CD4-positive, alpha-beta T cell treated with Interleukin-2 at 100 ng/mL for 4 hours (primary cell): ENCODE measurements around the gene DNAJA3.

Experiments
- DNase-seq: peaks from one replicate; pipeline ENCODE4 v3.0.0-alpha.2; 2020; ENCODE audit warnings: low spot score

The DNAJA3 gene

GRCh38 chr16:4435337-4436067, 9.8 kb downstream of the DNAJA3 start:
- DNase-seq = no peak

GRCh38 chr16:4437366-4437765, 11.7 kb downstream of the DNAJA3 start:
- no peak for DNase-seq

GRCh38 chr16:4442371-4442770, 16.7 kb downstream of the DNAJA3 start:
- no peak for DNase-seq

GRCh38 chr16:4443271-4443670, 17.6 kb downstream of the DNAJA3 start:
- DNase-seq = no peak

- no peak for DNase-seq
Measured at GRCh38 chr16:4443986-4444385, 18.3 kb downstream of the DNAJA3 start.

- no peak for DNase-seq
Measured at GRCh38 chr16:4450430-4450829, 24.8 kb downstream of the DNAJA3 start.

- DNase-seq = no peak
Measured at GRCh38 chr16:4450931-4451519, 25.4 kb downstream of the DNAJA3 start.

GRCh38 chr16:4452674-4453073, 27.0 kb downstream of the DNAJA3 start:
- DNase-seq = no peak

GRCh38 chr16:4454623-4455022, 29.0 kb downstream of the DNAJA3 start:
- DNase-seq = no peak

GRCh38 chr16:4455081-4455480, 29.4 kb downstream of the DNAJA3 start:
- no peak for DNase-seq

- no peak for DNase-seq
Measured at GRCh38 chr16:4455951-4456350, 30.3 kb downstream of the DNAJA3 start.

- no peak for DNase-seq
Measured at GRCh38 chr16:4460936-4461249, 35.2 kb downstream of the DNAJA3 start.

GRCh38 chr16:4461250-4462085, 35.8 kb downstream of the DNAJA3 start:
- DNase-seq = no peak

- no peak for DNase-seq
Measured at GRCh38 chr16:4463522-4464163, 38.0 kb downstream of the DNAJA3 start.

GRCh38 chr16:4465977-4466779, 40.5 kb downstream of the DNAJA3 start:
- DNase-seq = peak; percentile 79

- no peak for DNase-seq
Measured at GRCh38 chr16:4467916-4468315, 42.2 kb downstream of the DNAJA3 start.

- no peak for DNase-seq
Measured at GRCh38 chr16:4468972-4469371, 43.3 kb downstream of the DNAJA3 start.

- DNase-seq = no peak
Measured at GRCh38 chr16:4471869-4472268, 46.2 kb downstream of the DNAJA3 start.

GRCh38 chr16:4472880-4473279, 47.2 kb downstream of the DNAJA3 start:
- no peak for DNase-seq

- peak; percentile 86 for DNase-seq
Measured at GRCh38 chr16:4474192-4474961, 48.7 kb downstream of the DNAJA3 start, which contains the start of gene NMRAL1. Gene NMRAL1 (minus strand): TSS chr16:4474625. CDS start chr16:4474132, 493 bp downstream.
